HepG2 (cell line): ENCODE results near the gene TALDO1. TPM values are rescaled to one million over a fixed set of nuclear protein-coding genes. Genes with fewer than 3 reads are reported as not detected.
A peak's percentile ranks its signal among the peaks of the same experiment; 100 is the strongest.

Experiments used
- ATAC-seq: fragments of 200-7000 bp; cut with Tn5 transposase; 3 replicates; pipeline ENCODE4 v1.9.1; 2020; ENCODE audit warnings: mild to moderate bottlenecking, moderate library complexity
- BruUV-seq: library from RNA; stranded (reverse); fragments of 400-500 nt; replicated peaks from 2 replicates; lab custom pipeline; 2021; lab: Mats Ljungman, UMichigan
- CTCF ChIA-PET: fragments of 300-600 bp; formaldehyde crosslinking; extraction: SDS; loops from one replicate; lab custom pipeline; 2021; ENCODE audit warnings: low total read pairs, inconsistent platforms, low intra/inter-chr PET ratio; lab: Yijun Ruan, JAX
- POLR2A ChIA-PET: fragments of 350-600 bp; sonication (Branson Sonifier 250); formaldehyde crosslinking; loops from one replicate; lab custom pipeline; 2020; ENCODE audit warnings: antibody characterized with exemption, inconsistent platforms; lab: Yijun Ruan, JAX
- DNase-seq: peaks from one replicate; pipeline ENCODE4 v3.0.0-alpha.2; 2015; ENCODE audit warnings: low spot score
- FAIRE-seq: peaks from 3 replicates; lab custom pipeline; 2011; peaks lifted over from hg19 to GRCh38; lab: Jason Lieb, UNC
- H2AFZ ChIP-seq: one replicate; pipeline ENCODE4 v1.6.1; 2011; ENCODE audit warnings: low read length, inconsistent platforms
- H3K27ac ChIP-seq: fragments of 300-600 bp; 3 replicates; pipeline ENCODE4 v1.8.0; 2011; ENCODE audit warnings: mixed run types, mild to moderate bottlenecking, mixed read lengths, low read length, inconsistent platforms; ENCODE audit not compliant: insufficient read depth; ENCODE audit errors: extremely low read length
- H3K27me3 ChIP-seq, 2 experiments: fragments of 200-600 bp in 1 of 2; 2 replicates in 1 of 2; 3 replicates in 1 of 2; pipeline versions ENCODE4 v1.6.0 to v1.8.0; 2011; ENCODE audit warnings: low read length in 2 of 2, mild to moderate bottlenecking in 2 of 2, moderate library complexity in 2 of 2, inconsistent platforms in 1 of 2; ENCODE audit not compliant: insufficient read depth in 2 of 2, control insufficient read depth in 1 of 2
- H3K36me3 ChIP-seq, 2 experiments: fragments of 200-600 bp in 1 of 2; replicated peaks in 1 of 2; 2 replicates in 1 of 2; 3 replicates in 1 of 2; pipeline versions ENCODE4 v1.5.1 to v1.8.0; 2011; ENCODE audit warnings: low read length in 2 of 2, inconsistent platforms in 1 of 2; ENCODE audit not compliant: insufficient read depth in 2 of 2, control insufficient read depth in 1 of 2
- H3K4me1 ChIP-seq: 2 replicates; pipeline ENCODE4 v1.5.1; 2012; ENCODE audit warnings: low read length, inconsistent platforms; ENCODE audit not compliant: insufficient read depth
- H3K4me2 ChIP-seq: 2 replicates; pipeline ENCODE4 v1.6.0; 2011; ENCODE audit warnings: low read depth, low read length, inconsistent platforms
- H3K4me3 ChIP-seq, 3 experiments: fragments of 200-600 bp in 1 of 3; sonication (generic), shearing (Covaris generic) in 1 of 3; replicated peaks in 1 of 3; 2 replicates each; pipeline ENCODE4 v1.5.1; 2011 to 2016; ENCODE audit warnings: low read length in 3 of 3, inconsistent platforms in 2 of 3, low read depth in 2 of 3, mild to moderate bottlenecking in 2 of 3, control low read depth in 1 of 3, mixed read lengths in 1 of 3; ENCODE audit not compliant: insufficient read depth in 1 of 3
- H3K79me2 ChIP-seq: one replicate; pipeline ENCODE4 v1.6.1; 2011; ENCODE audit warnings: low read length, inconsistent platforms; ENCODE audit not compliant: insufficient read depth
- H3K9ac ChIP-seq: 2 replicates; pipeline ENCODE4 v1.6.0; 2011; ENCODE audit warnings: mild to moderate bottlenecking, low read depth, low read length, inconsistent platforms; ENCODE audit not compliant: insufficient read depth
- H3K9me3 ChIP-seq: 2 replicates; pipeline ENCODE4 v1.5.1; 2012; ENCODE audit warnings: mild to moderate bottlenecking, low read length
- H4K20me1 ChIP-seq: 2 replicates; pipeline ENCODE4 v1.6.0; 2011; ENCODE audit warnings: inconsistent platforms, mild to moderate bottlenecking, low read length, moderate library complexity; ENCODE audit not compliant: insufficient read depth
- AGO2 ChIP-seq: fragments of 200-400 bp; formaldehyde crosslinking; optimal IDR thresholded peaks from 2 replicates; pipeline ENCODE3; 2017; ENCODE audit warnings: mild to moderate bottlenecking, low read depth, low read length, moderate library complexity
- GABPB1 ChIP-seq: IDR thresholded peaks from 2 replicates; pipeline ENCODE4 v1.6.1; 2016; ENCODE audit warnings: mild to moderate bottlenecking, missing genetic modification reagents, moderate library complexity, missing compliant biosample characterization
- MYC ChIP-seq: sonication (generic); formaldehyde crosslinking; IDR thresholded peaks from 2 replicates; pipeline ENCODE4 v1.9.0; 2021; ENCODE audit warnings: missing genetic modification reagents, borderline replicate concordance
- POLR2G ChIP-seq: fragments of 200-400 bp; formaldehyde crosslinking; IDR thresholded peaks from 2 replicates; pipeline ENCODE4 v1.6.1; 2018; ENCODE audit warnings: mild to moderate bottlenecking, low read depth, low read length, moderate library complexity
- RBM22 ChIP-seq: fragments of 200-400 bp; formaldehyde crosslinking; optimal IDR thresholded peaks from 2 replicates; pipeline ENCODE3; 2017; ENCODE audit warnings: mild to moderate bottlenecking, low read length, moderate library complexity
- ZNF121 ChIP-seq: sonication (generic); formaldehyde crosslinking; IDR thresholded peaks from 2 replicates; pipeline ENCODE4 v1.5.0; 2020; ENCODE audit warnings: mild to moderate bottlenecking, missing genetic modification reagents
- ZNF589 ChIP-seq: sonication (generic); formaldehyde crosslinking; conservative IDR thresholded peaks from 2 replicates; pipeline ENCODE4 v1.8.0; 2022; ENCODE audit warnings: mild to moderate bottlenecking, moderate library complexity, missing genetic modification reagents
- WGBS: methylation state at CpG from one replicate; pipeline ENCODE4 v1.1.6; 2017; ENCODE audit warnings: low lambda C conversion rate; 5-methylcytosine and 5-hydroxymethylcytosine counted together
- in situ Hi-C: cut with HindIII; loops from 2 replicates; pipeline ENCODE4 v1.10.0; 2017; ENCODE audit warnings: low pct_unique_long_range_greater_than_20kb; ENCODE audit not compliant: extremely low pct_ligation_motif_present
- intact Hi-C: fragments of 100-400 bp; cut with micrococcal nuclease; formaldehyde crosslinking; loops from one replicate; pipeline ENCODE4 v1.10.0; 2022; ENCODE audit not compliant: unreplicated experiment
- polyA plus RNA-seq, 8 experiments: library from polyadenylated mRNA; depleted of rRNA in 3 of 8; stranded (reverse) in 7 of 8; unstranded in 1 of 8; fragments of >200 nt; fragmentation: Illumina TruSeq in 4 of 8; extraction: Trizol in 4 of 8; gene quantifications; 2 replicates each; pipeline versions ENCODE4 v1.2.1 to v1.2.3, GENCODE V29; 2011 to 2016; ENCODE audit warnings: low read depth in 4 of 8, missing spikeins in 1 of 8, mixed read lengths in 1 of 8; ENCODE audit not compliant: insufficient read depth in 1 of 8
- total RNA-seq, 5 experiments: library from RNA; depleted of rRNA; stranded (reverse); fragments of >200 nt; fragmentation: Illumina TruSeq; extraction: Trizol; gene quantifications; 2 replicates each; pipeline ENCODE4 v1.2.3, GENCODE V29; 2016; ENCODE audit warnings: low read depth in 1 of 5

Gene TALDO1
- total and polyA plus RNA-seq, 2 of the 13 experiments (the other 11 are each of a cell fraction or from before 2014, with no cell fraction given), result 107 to 240 TPM

DNA sequence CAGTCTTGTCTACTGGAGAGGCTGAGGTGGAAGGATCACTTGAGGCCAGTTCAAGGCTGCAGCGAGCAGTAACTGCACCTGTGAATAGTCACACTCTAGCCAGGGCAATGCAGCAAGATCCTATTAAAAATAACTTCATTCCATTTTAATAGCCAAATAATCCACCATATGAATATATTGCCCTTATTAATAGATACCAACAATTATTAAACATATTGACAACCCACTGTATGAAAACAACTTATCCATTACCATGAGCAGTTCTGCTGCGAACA lies 19.6 kb downstream of the TALDO1 start:
- ChIA-PET CTCF (no interaction called here), POLR2A (interaction anchor here (1.9 kb wide), 1 partner anchor 10 kb away, joined by 7 read pairs; the partner anchor contains the start of gene GATD1)
- Histone ChIP-seq H4K20me1 (peaks cover 9% of the 10 kb centered on the region; the same call in 1 of the 2 replicates), H3K27ac (no peak overlapping the region), H3K9me3 (no peaks in the 10 kb centered on the region), H3K4me3 (no peak overlapping the region), H2AFZ (no peak overlapping the region), H3K79me2 (no peaks in the 10 kb centered on the region), H3K4me2 (no peak overlapping the region), H3K36me3 (peaks cover 23 to 57% of the 10 kb centered on the region in 2 experiments), H3K4me1 (peaks cover 18% of the 10 kb centered on the region), H3K27me3 (no peaks in the 10 kb centered on the region), H3K9ac (no peak overlapping the region)
- no peak for ATAC-seq
- FAIRE-seq, result no peak
- DNase-seq, result no peak
- no TSS peak for BruUV-seq
- TF ChIP-seq ZNF121 (CRISPR knock-in tag), result 0 out of 2 replicates have a peak, but pooled peaks have one; percentile 21
- TF ChIP-seq ZNF589, result no peak
- WGBS, result 92% methylated on average over 2 of the region's 2 CpGs
- in situ Hi-C loops (loop anchor here (5.0 kb wide), 1 partner anchor 105 kb away; no protein-coding TSS in a partner anchor), intact Hi-C loops (no loop called here)

GRCh38 chr11:767238-767637 lies 20.0 kb downstream of the TALDO1 start:
- Histone ChIP-seq H3K9me3 (no peaks in the 10 kb centered on the region), H3K79me2 (no peaks in the 10 kb centered on the region), H3K27me3 (no peaks in the 10 kb centered on the region), H3K36me3 (peaks cover 23 to 55% of the 10 kb centered on the region in 2 experiments), H3K4me1 (peaks cover 18% of the 10 kb centered on the region), H2AFZ (no peak overlapping the region), H4K20me1 (peaks cover 9% of the 10 kb centered on the region; the same call in 1 of the 2 replicates), H3K9ac (no peak overlapping the region), H3K27ac (no peak overlapping the region), H3K4me2 (no peak overlapping the region), H3K4me3 (no peak overlapping the region)
- intact Hi-C loops, result no loop called here
- DNase-seq, result no peak
- WGBS, result 100% methylated on average over 4 of the region's 11 CpGs
- ChIA-PET POLR2A (interaction anchor here (1.9 kb wide), 1 partner anchor 10 kb away, joined by 7 read pairs; the partner anchor contains the start of gene GATD1), CTCF (no interaction called here)
- no peak for ATAC-seq
- TF ChIP-seq MYC (CRISPR knock-in tag) (no peak), RBM22 (peak; percentile 53), GABPB1 (no peak), POLR2G (peak; percentile 34; the same call in 1 of the 2 replicates), AGO2 (peak; percentile 92)
- BruUV-seq, result TSS peak; percentile 45
- no peak for FAIRE-seq
- in situ Hi-C loops, result loop anchor here (5.0 kb wide), 1 partner anchor 105 kb away; no protein-coding TSS in a partner anchor
